ENCODE results near the gene PDE3B.
"Not testable (repeated sequence)": the region's sequence is repeated elsewhere in the genome, so short reads cannot be mapped to it uniquely, and the experiment has no call there.

Gene PDE3B

DNA sequence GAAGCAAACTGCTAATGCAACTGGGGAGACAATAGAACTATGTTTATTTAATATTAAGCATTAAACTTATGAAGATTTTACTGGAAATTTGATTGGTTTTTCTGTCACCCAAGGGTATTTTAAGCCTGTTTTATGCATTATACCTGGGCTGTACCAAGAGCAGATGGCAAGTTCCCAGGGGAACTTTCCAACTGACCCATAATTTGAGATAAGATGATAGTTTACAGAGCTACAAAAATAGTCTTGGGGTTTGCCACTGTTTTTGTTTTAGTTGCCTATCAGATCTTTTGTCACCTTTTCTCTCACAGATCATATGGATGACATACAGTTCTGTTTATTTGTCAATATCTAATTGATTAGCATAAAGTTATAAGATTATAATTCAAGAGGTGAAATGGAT, 43.9 kb downstream of the PDE3B start:
- Histone ChIP-seq H3K9me3 (ENCODE audit: control insufficient read depth, low read length) (no peaks in the 10 kb centered on the region), H3K9ac (no peak overlapping the region), H3K4me2 (ENCODE audit: low read length) (no peak overlapping the region), H3K36me3 (ENCODE audit: control insufficient read depth, insufficient read depth, low read length) (no peaks in the 10 kb centered on the region), H3K4me1 (no peaks in the 10 kb centered on the region), H3K27ac (no peak overlapping the region), H2AFZ (no peak overlapping the region), H3K79me2 (no peaks in the 10 kb centered on the region), H3K27me3 (ENCODE audit: control insufficient read depth, insufficient read depth, low read length) (no peaks in the 10 kb centered on the region), H3K4me3 (ENCODE audit: low read depth, low read length) (no peak overlapping the region)
- TF ChIP-seq, protein P1, sequence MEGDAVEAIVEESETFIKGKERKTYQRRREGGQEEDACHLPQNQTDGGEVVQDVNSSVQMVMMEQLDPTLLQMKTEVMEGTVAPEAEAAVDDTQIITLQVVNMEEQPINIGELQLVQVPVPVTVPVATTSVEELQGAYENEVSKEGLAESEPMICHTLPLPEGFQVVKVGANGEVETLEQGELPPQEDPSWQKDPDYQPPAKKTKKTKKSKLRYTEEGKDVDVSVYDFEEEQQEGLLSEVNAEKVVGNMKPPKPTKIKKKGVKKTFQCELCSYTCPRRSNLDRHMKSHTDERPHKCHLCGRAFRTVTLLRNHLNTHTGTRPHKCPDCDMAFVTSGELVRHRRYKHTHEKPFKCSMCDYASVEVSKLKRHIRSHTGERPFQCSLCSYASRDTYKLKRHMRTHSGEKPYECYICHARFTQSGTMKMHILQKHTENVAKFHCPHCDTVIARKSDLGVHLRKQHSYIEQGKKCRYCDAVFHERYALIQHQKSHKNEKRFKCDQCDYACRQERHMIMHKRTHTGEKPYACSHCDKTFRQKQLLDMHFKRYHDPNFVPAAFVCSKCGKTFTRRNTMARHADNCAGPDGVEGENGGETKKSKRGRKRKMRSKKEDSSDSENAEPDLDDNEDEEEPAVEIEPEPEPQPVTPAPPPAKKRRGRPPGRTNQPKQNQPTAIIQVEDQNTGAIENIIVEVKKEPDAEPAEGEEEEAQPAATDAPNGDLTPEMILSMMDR (IDR thresholded peaks at IDR 0.05), result no peak

DNA sequence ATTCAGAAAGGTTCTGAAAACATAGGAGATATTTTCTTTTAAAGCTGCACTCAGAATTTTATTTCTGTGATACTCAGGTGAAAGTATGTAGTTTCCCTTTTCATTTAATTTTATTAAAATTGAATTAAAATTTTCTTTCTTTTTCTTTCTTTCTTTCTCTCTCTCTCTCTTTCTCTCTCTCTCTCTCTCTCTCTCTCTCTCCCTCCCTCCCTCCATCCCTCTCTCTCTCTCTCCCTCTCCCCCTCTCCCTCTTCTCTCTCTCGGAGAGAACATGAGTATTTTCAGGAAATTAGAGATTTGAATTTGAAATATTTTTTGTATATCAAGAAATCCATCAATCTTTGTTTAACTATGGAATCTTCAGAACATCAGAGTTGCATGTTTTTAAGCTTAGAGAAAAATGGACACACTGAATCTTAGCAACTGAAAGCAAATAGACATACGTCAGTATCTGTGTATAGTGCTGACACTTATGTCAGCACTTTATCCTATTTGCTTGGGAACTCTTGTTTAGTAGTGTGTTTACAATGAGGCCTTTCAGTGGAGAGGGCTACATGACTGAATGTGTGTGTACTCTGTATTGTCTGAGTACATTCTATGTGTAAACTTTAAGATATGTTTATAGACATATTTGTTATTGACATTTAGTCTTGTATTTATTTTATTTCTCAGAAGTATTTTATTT, 44.5 kb downstream of the PDE3B start:
- Histone ChIP-seq H3K4me1 (no peaks in the 10 kb centered on the region), H3K36me3 (ENCODE audit: control insufficient read depth, insufficient read depth, low read length) (no peaks in the 10 kb centered on the region), H3K27ac (no peak overlapping the region), H3K4me2 (ENCODE audit: low read length) (no peak overlapping the region), H2AFZ (no peak overlapping the region), H3K79me2 (no peaks in the 10 kb centered on the region), H3K9ac (no peak overlapping the region), H3K9me3 (ENCODE audit: control insufficient read depth, low read length) (no peaks in the 10 kb centered on the region), H3K27me3 (ENCODE audit: control insufficient read depth, insufficient read depth, low read length) (no peaks in the 10 kb centered on the region), H3K4me3 (ENCODE audit: low read depth, low read length) (no peak overlapping the region)
- TF ChIP-seq, protein P1 (IDR thresholded peaks at IDR 0.05), result no peak

DNA sequence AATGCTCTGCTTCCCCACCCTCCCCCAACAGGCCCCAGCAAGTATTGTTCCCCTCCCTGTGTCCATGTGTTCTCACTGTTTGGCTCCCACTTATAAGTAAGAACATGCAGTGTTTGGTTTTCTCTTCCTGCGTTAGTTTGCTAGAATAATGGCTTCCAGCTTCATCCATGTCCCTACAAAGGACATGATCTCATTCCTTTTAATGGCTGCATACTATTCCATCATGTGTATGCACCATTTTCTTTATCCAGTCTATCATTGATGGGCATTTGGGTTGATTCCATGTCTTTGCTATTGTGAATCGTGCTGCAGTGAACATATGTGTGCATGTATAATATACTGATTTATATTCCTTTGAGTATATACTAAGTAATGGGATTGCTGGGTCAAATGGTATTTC, 52.1 kb downstream of the PDE3B start:
- not testable (repeated sequence) for H3K36me3 ChIP-seq (ENCODE audit: control insufficient read depth, insufficient read depth, low read length); H3K27me3 ChIP-seq (ENCODE audit: control insufficient read depth, insufficient read depth, low read length); H3K9me3 ChIP-seq (ENCODE audit: control insufficient read depth, low read length); H3K9ac ChIP-seq; H3K4me2 ChIP-seq (ENCODE audit: low read length); H3K4me3 ChIP-seq (ENCODE audit: low read depth, low read length); H3K79me2 ChIP-seq; H3K27ac ChIP-seq; H3K4me1 ChIP-seq; H2AFZ ChIP-seq

DNA sequence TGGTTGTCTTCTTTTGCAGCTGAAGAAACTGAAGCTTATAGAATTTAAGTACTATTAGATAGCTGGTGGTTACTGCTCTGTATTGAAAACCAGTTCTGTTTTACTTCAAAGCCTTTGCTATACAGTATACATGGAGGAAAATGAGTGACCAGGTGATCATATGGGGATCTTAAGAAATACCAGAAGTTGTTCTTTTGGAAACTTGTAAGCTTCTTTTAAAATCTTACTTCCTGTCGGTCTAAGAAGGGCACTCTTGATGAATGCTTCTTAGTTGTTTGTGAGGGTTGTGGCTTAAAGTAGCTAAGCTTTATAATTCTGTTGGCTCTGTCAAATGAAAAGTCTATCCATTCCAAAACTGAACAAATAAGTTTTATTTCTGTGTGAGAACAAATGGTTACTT, 55.2 kb downstream of the PDE3B start:
- H3K79me2 ChIP-seq, result no peaks in the 10 kb centered on the region
- TF ChIP-seq, protein P1 (IDR thresholded peaks at IDR 0.05), result no peak
- no peaks in the 10 kb centered on the region for H3K36me3 ChIP-seq (ENCODE audit: control insufficient read depth, insufficient read depth, low read length)
- no peak overlapping the region for H2AFZ ChIP-seq
- H3K4me3 ChIP-seq (ENCODE audit: low read depth, low read length), result no peak overlapping the region
- no peaks in the 10 kb centered on the region for H3K4me1 ChIP-seq
- no peak overlapping the region for H3K27ac ChIP-seq
- no peaks in the 10 kb centered on the region for H3K27me3 ChIP-seq (ENCODE audit: control insufficient read depth, insufficient read depth, low read length)
- no peak overlapping the region for H3K4me2 ChIP-seq (ENCODE audit: low read length)
- no peaks in the 10 kb centered on the region for H3K9me3 ChIP-seq (ENCODE audit: control insufficient read depth, low read length)
- H3K9ac ChIP-seq, result no peak overlapping the region

DNA sequence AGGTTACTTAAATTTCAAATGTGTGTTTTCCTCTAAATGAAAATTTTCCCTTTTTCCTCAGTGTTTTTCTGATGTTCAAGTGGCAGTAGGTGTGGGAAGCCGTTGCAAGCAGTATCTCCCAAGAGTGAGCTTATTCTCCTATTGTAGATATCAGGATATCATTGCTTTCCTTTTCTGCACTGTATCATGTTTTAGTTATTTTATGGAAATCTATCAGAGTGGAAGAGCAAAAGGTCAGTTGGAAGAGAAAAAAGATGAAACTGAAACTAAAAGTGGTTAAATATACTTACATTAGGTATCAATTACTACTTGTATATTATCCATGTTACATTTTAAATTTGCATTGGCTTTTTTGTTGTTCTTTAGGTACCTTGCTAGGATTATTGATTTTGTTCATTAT, 57.0 kb downstream of the PDE3B start:
- Histone ChIP-seq H3K4me2 (ENCODE audit: low read length) (no peak overlapping the region), H3K79me2 (no peaks in the 10 kb centered on the region), H3K4me1 (no peaks in the 10 kb centered on the region), H2AFZ (no peak overlapping the region), H3K27me3 (ENCODE audit: control insufficient read depth, insufficient read depth, low read length) (no peaks in the 10 kb centered on the region), H3K36me3 (ENCODE audit: control insufficient read depth, insufficient read depth, low read length) (no peaks in the 10 kb centered on the region), H3K9ac (no peak overlapping the region), H3K27ac (no peak overlapping the region), H3K4me3 (ENCODE audit: low read depth, low read length) (no peak overlapping the region), H3K9me3 (ENCODE audit: control insufficient read depth, low read length) (no peaks in the 10 kb centered on the region)
- TF ChIP-seq, protein P1 (IDR thresholded peaks at IDR 0.05), result no peak
